ENCODE data around the gene RAB40A.

Gene RAB40A

GRCh38 chrX:103461156-103461555 is 58.1 kb downstream of the RAB40A start:
- DNase-seq (ENCODE audit: low read depth) = no peak

GRCh38 chrX:103460001-103460755 is 59.1 kb downstream of the RAB40A start:
- peak; percentile 27 for DNase-seq (ENCODE audit: low read depth)

GRCh38 chrX:103453655-103454054 is 65.6 kb downstream of the RAB40A start:
- no peak for DNase-seq (ENCODE audit: low read depth)

Data from activated T-helper 1 cell treated with Interleukin-2 at 50 U/mL for 16 hours (primary cell).